Vagina (tissue), 2 donors: ENCODE data around the gene PLP1.

ENCODE experiments used
- CTCF ChIP-seq, 3 experiments: fragments of 450-650 bp in 2 of 3; fragments of 200-600 bp in 1 of 3; sonication (generic) in 1 of 3; IDR thresholded peaks; one replicate each; pipeline ENCODE4 v1.5.1; 2017 to 2019; ENCODE audit warnings: antibody characterized with exemption in 3 of 3, mild to moderate bottlenecking in 2 of 3, moderate library complexity in 2 of 3
- POLR2A ChIP-seq, 2 donors: fragments of 450-650 bp; IDR thresholded peaks; one replicate each; pipeline ENCODE4 v1.6.1; 2017; ENCODE audit warnings: antibody characterized with exemption in 2 of 2, mild to moderate bottlenecking in 2 of 2, moderate library complexity in 2 of 2

DNA sequence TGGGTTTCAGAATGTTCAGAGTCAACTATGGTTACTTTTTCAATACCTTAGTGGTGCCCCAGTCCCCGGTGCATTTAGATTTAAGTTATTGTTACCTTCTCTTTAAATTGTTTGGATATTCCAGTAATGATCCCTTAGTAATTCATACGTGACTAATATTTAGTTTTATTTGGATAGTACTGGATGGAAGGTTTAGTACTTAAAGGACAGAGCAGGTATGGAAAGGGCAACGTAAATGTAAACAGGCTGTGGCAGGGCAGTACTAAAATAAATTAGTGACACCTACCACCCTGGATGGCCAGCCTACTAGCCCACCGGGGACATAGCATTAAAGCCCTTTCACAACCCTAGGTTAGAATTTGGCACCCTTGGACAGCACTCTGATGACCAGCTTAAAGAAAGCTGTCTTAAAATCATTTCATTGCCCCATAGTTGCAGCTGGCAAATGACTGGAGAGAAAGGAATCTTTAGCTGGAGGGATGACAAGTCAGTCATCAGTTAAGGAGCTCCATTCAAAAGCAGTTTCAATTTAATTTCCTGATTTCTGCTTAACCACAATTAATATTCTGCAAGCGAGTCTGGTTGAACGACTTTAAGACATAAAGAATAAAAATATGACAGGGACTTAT is 16.4 kb downstream of the PLP1 start:
- TF ChIP-seq POLR2A (IDR thresholded peaks at IDR 0.05) (no peak), CTCF (IDR thresholded peaks at IDR 0.05) (no peak)
